ENCODE data around the gene SYTL3.

GRCh38 chr6:158610319-158610968 is 39.4 kb upstream of the SYTL3 start:
- TF ChIP-seq CTCF (IDR thresholded peaks at IDR 0.05; ENCODE audit: low read length) (no peak), EZH2 (IDR thresholded peaks at IDR 0.05; ENCODE audit: borderline replicate concordance, low read length) (no peak)
